ENCODE data around the gene ZMIZ1.

Gene ZMIZ1

DNA sequence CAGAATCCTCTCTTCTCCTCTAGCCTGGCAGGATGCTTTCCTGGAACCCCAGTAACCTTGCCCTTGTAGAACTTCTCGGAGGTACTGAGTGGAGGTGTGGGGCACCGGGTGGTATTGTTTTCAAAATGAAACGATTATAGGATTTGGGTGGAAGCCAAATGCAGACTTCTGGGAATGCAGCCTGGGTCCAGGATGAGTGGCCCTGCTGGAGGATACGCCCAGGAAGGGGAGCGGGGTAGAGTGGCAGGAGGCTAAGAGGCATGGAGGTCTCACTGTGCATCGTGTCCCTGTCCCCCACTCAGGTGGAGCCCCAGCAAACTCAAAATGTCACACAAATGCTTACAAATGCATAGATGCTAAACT is 169.4 kb downstream of the ZMIZ1 start:
- Histone ChIP-seq H3K4me1 (ENCODE audit: control insufficient read depth in 1 of 2, insufficient read depth in 1 of 2, low read depth in 1 of 2, low read length in 1 of 2) (peaks cover 28 to 34% of the 10 kb centered on the region in 2 experiments), H3K9me3 (no peaks in the 10 kb centered on the region), H3K27me3 (no peaks in the 10 kb centered on the region), H3K4me3 (ENCODE audit: low read depth in 1 of 2, low read length in 1 of 2) (no peak overlapping the region), H3K27ac (no peak overlapping the region), H3K36me3 (no peaks in the 10 kb centered on the region)
- no peak for TF ChIP-seq CTCF (IDR thresholded peaks at IDR 0.05)

DNA sequence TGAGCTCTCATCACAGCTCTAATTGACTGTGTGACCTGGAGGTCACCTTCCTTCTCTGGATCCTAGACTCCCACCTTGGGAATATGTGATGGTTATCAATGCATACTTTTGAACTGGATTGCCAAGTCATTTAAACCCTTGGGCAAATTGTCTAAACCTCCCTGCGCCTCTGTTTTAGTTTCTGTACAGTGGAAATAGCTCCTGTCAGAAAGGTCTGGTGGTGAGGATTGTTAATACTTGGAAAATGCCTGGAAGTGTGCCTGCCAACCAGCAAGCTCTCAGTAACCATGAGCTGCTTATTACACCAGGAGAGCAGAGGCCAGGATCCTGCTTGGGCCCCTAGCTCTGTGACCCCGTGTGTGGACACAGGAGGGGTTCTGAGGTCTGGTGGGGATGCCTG is 169.8 kb downstream of the ZMIZ1 start:
- Histone ChIP-seq H3K4me1 (ENCODE audit: control insufficient read depth in 1 of 2, insufficient read depth in 1 of 2, low read depth in 1 of 2, low read length in 1 of 2) (peaks cover 29 to 34% of the 10 kb centered on the region in 2 experiments), H3K27me3 (no peaks in the 10 kb centered on the region), H3K27ac (no peak overlapping the region)

GRCh38 chr10:79239275-79239779 is 170.6 kb downstream of the ZMIZ1 start:
- H3K4me1 ChIP-seq (ENCODE audit: control insufficient read depth in 1 of 2, insufficient read depth in 1 of 2, low read depth in 1 of 2, low read length in 1 of 2), result peaks cover 37 to 41% of the 10 kb centered on the region in 2 experiments
- no peaks in the 10 kb centered on the region for H3K9me3 ChIP-seq
- H3K27me3 ChIP-seq, result no peaks in the 10 kb centered on the region
- H3K4me3 ChIP-seq (ENCODE audit: low read depth in 1 of 2, low read length in 1 of 2), result no peak overlapping the region
- peak overlapping the region; percentile 8 for H3K27ac ChIP-seq
- no peak for TF ChIP-seq CTCF (IDR thresholded peaks at IDR 0.05)
- no peaks in the 10 kb centered on the region for H3K36me3 ChIP-seq

More for the DNA sequence above, 169.8 kb downstream of the ZMIZ1 start:
- no peaks in the 10 kb centered on the region for H3K9me3 ChIP-seq
- H3K36me3 ChIP-seq, result no peaks in the 10 kb centered on the region
- no peak overlapping the region for H3K4me3 ChIP-seq (ENCODE audit: low read depth in 1 of 2, low read length in 1 of 2)
- no peak for TF ChIP-seq CTCF (IDR thresholded peaks at IDR 0.05)

DNA sequence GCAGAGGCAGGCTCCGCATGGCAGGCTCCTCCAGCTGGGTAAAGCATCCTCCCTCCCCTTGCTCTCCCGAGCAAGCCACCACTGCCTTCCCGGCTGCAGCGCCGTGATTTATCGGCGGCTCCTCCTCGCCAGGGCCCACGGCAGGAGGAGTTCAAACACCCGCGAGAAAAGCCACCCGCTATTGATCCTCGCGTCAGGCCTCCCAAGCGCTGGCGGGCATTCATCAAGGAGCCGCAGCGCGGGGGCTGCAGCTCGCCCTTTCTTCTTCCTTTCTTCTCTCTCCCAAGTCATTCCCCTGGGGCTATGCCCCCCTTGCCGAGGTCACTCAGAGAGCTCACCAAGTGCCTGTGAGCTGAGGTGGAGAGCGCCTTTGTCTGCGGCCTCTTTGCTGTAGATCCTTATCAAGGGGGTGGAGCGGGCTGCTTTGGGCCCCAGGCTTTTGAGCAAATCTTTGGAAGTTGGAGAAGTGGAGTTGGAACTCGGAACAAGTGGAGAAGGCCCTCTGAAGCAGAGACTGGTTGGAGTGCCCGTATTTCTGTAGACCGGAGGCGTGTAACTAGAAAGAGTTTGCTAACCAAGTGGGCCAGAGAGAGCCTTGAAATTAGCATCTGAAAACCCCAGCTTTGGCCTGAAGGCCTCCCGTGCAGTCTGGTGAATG is 171.3 kb downstream of the ZMIZ1 start:
- Histone ChIP-seq H3K4me3 (ENCODE audit: low read depth in 1 of 2, low read length in 1 of 2) (no peak overlapping the region), H3K36me3 (no peaks in the 10 kb centered on the region), H3K4me1 (ENCODE audit: control insufficient read depth in 1 of 2, insufficient read depth in 1 of 2, low read depth in 1 of 2, low read length in 1 of 2) (peaks cover 44 to 49% of the 10 kb centered on the region in 2 experiments), H3K9me3 (no peaks in the 10 kb centered on the region), H3K27ac (no peak overlapping the region), H3K27me3 (no peaks in the 10 kb centered on the region)
- no peak for TF ChIP-seq CTCF (IDR thresholded peaks at IDR 0.05)

- Histone ChIP-seq H3K27me3 (no peaks in the 10 kb centered on the region), H3K4me3 (ENCODE audit: low read depth in 1 of 2, low read length in 1 of 2) (peak overlapping the region; percentile 83 to 84), H3K9me3 (no peaks in the 10 kb centered on the region), H3K4me1 (ENCODE audit: control insufficient read depth in 1 of 2, insufficient read depth in 1 of 2, low read depth in 1 of 2, low read length in 1 of 2) (peaks cover 59 to 64% of the 10 kb centered on the region in 2 experiments), H3K27ac (peak overlapping the region; percentile 94), H3K36me3 (no peaks in the 10 kb centered on the region)
- no peak for TF ChIP-seq CTCF (IDR thresholded peaks at IDR 0.05)
Observed at GRCh38 chr10:79241629-79241989, 172.8 kb downstream of the ZMIZ1 start.

Data from neutrophil (primary cell).